MM.1S (cell line): ENCODE data around the gene PLXDC2.

Experiments used
- EZH2 ChIP-seq: fragments of 300-600 bp; sonication (generic); optimal IDR thresholded peaks from 2 replicates; pipeline ENCODE3; 2017; ENCODE audit warnings: low read depth, mild to moderate bottlenecking, antibody characterized with exemption, low read length, mixed read lengths
- EZH2phosphoT487 ChIP-seq: fragments of 300-600 bp; sonication (generic); IDR thresholded peaks from 2 replicates; pipeline ENCODE4 v1.6.1; 2018; ENCODE audit warnings: antibody characterized with exemption, low read length
- TF ChIP-seq, protein P1 (sequence below): fragments of 300-600 bp; sonication (generic); IDR thresholded peaks from 2 replicates; pipeline ENCODE4 v1.5.1; 2016; ENCODE audit warnings: antibody characterized with exemption, low read length, mixed read lengths

DNA sequence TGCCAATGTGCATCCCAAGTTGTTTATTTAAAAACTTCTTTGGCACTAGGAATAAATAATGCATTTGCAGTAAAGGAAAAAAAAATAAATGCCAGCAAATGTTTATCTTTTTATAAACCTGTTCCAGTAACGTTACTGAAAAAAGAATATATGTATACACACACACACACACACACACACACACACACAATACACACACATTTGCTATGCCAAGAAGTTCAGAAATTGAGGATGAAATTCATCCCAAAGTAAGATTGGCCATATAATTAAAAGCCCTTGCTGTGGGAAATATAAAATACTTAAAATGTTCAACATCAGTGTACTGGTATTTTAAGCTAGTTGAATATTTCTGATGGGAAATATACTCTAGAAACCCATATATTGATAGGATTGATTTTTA, 2.6 kb downstream of the PLXDC2 start:
- TF ChIP-seq, protein P1, sequence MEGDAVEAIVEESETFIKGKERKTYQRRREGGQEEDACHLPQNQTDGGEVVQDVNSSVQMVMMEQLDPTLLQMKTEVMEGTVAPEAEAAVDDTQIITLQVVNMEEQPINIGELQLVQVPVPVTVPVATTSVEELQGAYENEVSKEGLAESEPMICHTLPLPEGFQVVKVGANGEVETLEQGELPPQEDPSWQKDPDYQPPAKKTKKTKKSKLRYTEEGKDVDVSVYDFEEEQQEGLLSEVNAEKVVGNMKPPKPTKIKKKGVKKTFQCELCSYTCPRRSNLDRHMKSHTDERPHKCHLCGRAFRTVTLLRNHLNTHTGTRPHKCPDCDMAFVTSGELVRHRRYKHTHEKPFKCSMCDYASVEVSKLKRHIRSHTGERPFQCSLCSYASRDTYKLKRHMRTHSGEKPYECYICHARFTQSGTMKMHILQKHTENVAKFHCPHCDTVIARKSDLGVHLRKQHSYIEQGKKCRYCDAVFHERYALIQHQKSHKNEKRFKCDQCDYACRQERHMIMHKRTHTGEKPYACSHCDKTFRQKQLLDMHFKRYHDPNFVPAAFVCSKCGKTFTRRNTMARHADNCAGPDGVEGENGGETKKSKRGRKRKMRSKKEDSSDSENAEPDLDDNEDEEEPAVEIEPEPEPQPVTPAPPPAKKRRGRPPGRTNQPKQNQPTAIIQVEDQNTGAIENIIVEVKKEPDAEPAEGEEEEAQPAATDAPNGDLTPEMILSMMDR: no peak
- TF ChIP-seq EZH2 (no peak), EZH2phosphoT487 (no peak)
